GM18870 (cell line): ENCODE measurements around the gene SLC5A10.
"Not testable (repeated sequence)": the region's sequence is repeated elsewhere in the genome, so short reads cannot be mapped to it uniquely, and the experiment has no call there.

Experiments used
- ATAC-seq: cut with Tn5 transposase; IDR thresholded peaks from one replicate; pipeline ENCODE4 v1.9.1; 2021; ENCODE audit warnings: moderate library complexity; ENCODE audit not compliant: unreplicated experiment

SLC5A10 gene

GRCh38 chr17:19017401-19017800, 65.4 kb downstream of the SLC5A10 start:
- ATAC-seq = no peak

DNA sequence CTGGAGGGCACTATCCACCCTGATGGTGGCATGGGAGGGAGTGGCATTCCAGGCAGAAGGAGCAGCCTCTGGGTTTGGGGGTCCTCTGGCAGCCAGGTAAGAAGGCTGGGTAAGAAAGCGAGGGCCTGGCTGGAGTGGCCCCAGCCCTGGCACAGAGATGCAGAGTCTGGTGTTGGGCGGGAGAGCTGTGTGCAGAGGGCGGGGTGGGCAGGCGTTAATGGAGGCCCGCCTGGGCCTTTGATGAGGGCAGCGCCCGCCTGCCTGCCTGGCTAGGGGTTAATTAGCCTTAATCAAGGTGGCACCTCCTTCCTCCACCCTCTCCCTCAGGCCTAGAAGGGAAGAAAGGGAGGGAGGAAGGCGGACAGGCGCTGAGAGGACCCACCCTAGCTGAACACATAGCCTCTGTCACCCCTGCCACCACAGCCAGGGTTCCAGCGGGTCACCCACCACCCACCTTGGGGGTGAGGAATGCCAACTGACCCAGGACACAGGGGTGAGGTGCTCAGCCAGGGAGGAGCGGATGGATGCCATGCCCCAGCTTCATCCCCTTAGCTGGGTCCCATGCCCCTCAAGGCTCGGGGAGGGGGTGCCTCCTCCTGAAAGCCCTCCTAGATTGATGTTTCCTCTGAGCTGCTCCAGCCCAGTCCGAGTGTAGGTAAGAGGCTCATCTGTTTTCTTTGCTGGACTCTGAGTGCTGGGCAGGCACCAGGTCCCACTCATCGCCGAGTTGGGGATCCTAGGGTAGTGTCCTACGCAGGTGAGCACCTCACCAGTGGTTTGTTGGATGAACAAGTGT, 66.0 kb downstream of the SLC5A10 start:
- no peak for ATAC-seq

- ATAC-seq = no peak
Measured at GRCh38 chr17:19018600-19018950, 66.6 kb downstream of the SLC5A10 start.

DNA sequence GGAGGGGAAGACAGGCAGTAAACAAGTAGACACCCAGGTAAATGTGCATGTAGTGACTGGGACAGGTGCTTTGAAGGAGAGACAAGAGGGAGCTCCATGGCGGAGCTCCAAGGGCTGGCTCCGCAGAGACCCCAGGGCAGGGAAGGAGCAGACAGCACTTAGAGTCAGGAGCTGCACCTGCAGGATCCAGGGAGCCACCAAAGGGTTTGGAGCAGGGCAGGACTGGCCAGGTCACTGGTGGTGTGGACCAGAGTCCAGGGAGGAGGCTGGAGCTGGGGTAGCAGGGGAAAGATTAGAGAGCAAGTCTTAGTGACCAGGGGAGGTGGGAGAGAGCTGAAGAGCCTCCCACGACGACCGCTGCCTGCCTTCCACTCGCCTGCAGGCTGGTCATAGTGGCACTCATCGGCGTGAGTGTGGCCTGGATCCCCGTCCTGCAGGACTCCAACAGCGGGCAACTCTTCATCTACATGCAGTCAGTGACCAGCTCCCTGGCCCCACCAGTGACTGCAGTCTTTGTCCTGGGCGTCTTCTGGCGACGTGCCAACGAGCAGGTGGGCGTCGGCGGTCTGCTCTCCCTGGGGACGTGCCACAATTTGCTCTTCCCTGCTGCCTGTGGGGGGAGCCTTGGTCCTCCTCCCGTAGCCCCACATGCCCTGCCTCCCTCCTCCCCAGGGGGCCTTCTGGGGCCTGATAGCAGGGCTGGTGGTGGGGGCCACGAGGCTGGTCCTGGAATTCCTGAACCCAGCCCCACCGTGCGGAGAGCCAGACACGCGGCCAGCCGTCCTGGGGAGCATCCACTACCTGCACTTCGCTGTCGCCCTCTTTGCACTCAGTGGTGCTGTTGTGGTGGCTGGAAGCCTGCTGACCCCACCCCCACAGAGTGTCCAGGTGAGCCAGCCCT, 67.3 kb downstream of the SLC5A10 start:
- no peak for ATAC-seq

- ATAC-seq = no peak
Measured at GRCh38 chr17:19020016-19020415, 68.1 kb downstream of the SLC5A10 start.

GRCh38 chr17:19021011-19021621, 69.2 kb downstream of the SLC5A10 start:
- ATAC-seq = not testable (repeated sequence)

DNA sequence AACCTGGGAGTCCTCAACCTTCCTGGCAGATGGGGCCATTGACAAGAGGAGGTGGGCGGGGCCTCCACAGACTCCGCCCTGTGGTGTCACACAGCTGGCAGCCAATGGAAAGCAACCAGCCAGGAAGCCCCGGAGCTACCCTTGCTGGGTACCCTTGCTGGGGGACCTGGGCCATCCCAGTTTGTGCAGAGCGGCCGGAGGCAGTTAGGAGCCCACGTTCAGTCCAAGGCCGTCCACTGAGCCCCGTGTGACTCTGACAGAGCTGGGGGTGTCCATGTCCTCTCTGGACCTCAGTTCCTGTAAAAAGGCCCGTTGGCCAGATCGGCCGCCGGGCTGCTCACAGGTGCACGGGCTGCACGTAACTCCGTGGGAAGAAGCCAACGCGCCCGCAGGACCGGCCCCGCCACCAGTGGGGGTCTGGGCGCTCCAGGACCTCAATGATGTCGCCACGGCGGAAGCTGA, 69.7 kb downstream of the SLC5A10 start:
- no peak for ATAC-seq

GRCh38 chr17:19022128-19022527, 70.2 kb downstream of the SLC5A10 start:
- no peak for ATAC-seq

DNA sequence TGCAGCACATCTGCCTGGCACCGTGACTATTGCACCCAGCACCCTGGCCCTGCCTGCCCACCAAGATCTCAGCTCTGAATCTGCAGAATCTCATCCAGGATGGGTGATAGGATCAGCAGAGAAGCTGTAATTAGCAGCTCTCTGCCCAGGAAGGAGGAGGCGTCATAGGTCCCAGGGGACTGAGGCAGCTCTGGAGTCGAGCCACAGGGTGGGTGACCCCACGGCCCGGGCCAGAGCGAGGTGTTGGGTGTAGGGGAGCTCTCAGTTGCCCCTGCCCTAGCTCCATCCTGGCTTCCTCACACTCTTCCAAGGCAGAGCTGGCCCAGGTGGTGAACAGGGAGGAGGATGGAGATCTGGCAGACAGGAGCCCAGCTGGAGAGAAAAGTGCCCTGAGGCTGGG, 70.8 kb downstream of the SLC5A10 start:
- ATAC-seq = no peak

DNA sequence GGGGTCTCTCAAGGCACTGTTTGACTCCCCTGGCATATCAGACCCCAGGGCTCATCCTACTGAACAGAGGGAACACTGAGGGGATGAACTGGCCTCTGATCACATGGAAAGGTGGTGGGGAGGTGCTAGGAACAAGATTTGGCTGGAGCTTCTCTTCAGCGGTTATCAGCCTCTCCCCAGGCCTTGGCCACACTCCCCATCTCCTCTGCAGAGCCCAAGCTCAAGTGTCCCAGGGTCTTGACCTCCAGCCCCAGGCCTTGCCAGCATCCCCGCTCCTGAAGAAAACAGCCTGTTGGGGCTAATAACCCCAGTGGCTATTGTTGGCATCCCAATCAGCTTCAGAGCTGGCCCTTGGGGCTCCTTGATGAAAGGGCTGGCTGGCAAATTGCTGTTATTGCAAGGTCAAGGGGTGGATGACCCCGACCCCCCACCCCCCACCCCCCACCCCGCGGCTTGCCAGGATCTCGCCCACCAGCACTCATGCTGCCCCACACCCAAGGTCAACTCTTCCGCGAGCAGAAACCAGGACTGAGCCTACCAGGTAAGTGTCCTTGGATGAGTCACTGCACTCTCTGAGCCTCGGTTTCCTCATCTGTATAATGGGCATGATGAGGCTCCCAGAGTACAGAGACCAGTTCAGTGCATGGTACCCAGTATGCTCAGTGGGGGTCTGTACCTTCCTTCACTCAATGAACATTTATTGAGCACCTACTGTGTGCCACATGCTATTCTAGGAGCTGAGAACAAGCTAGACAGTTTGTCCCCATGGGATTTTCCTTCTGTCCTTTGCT, 71.4 kb downstream of the SLC5A10 start:
- no peak for ATAC-seq

DNA sequence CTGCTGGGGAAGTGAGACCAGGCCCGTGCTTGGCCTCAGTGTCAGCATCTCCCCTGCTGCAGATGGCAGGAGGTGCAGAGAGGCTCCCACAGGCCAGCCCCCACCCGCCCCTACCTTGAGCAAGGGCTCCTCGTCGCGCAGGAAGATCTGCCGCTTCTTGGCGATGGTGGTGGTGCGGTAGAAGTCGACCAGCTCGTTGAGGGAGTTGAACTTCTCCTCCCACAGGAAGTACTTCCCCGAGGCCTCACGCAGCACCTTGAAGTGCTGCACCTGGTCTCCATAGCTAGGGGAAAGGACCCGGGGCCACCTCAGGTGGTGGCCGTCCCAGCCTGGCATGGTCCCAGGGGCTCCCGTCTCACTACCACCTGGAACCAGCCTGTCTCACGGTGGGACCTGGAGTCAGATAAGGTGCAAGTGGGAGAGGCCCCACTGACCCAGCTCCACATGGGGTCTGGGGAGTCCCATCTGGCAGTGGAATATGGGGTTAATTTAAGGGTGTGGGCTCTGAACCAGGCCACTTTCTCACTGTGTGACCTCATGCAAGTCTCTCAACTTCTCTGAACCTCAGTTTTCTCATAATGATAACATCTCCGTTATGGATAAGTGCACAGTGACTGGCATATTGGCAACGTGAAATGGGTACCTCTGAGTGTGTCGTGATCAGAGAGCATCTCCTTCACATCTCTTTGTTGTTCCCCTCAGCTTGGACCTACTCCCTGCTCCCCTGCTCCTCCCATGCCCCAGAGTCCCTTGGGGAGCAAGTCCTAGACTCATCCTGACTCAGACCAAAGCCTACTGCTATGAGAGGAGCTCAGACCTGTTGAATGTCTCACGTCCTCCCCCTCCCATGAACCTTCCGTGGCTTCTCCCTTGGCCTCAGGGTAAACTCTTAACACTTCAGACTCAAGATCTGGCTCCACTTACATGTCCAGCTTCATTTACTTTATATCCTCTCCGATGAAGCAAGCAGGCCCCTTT, 72.4 kb downstream of the SLC5A10 start:
- no peak for ATAC-seq

- ATAC-seq = not testable (repeated sequence)
Measured at GRCh38 chr17:19028671-19029070, 76.7 kb downstream of the SLC5A10 start.

GRCh38 chr17:19029740-19030139, 77.8 kb downstream of the SLC5A10 start:
- ATAC-seq = not testable (repeated sequence)

GRCh38 chr17:19030771-19031449, 78.9 kb downstream of the SLC5A10 start:
- ATAC-seq = not testable (repeated sequence)

- ATAC-seq = not testable (repeated sequence)
Measured at GRCh38 chr17:19031729-19032128, 79.8 kb downstream of the SLC5A10 start.

- ATAC-seq = not testable (repeated sequence)
Measured at GRCh38 chr17:19032377-19032988, 80.5 kb downstream of the SLC5A10 start.

DNA sequence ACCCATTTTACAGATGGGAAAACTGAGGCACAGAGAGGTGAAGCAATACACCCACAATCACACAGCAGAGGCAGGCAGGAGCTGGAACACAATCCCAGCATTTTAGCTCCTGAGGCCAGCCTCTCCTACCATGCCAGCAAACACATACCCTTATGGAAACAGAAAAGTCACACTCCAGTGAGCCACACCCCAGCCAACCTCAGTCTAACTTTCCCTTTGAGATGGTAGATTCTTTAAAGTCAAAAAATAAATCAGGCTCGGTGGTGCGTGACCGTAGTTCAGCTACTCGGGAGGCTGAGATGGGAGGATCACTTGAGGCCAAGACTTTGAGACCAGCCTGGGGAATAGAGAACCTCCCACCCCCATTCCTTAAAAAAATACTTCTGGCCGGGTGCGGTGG, 84.2 kb downstream of the SLC5A10 start:
- not testable (repeated sequence) for ATAC-seq

- not testable (repeated sequence) for ATAC-seq
Measured at GRCh38 chr17:19037547-19037946, 85.6 kb downstream of the SLC5A10 start.
